Measurements from ENCODE around the gene POMT2.

POMT2 gene

GRCh38 chr14:77286576-77286975 is 34.1 kb downstream of the POMT2 start:
- H3K36me3 ChIP-seq (ENCODE audit: control insufficient read depth, low read length): peaks cover 11% of the 10 kb centered on the region
- no peaks in the 10 kb centered on the region for H3F3A ChIP-seq (ENCODE audit: control insufficient read depth, insufficient read depth)
- H3K27me3 ChIP-seq (ENCODE audit: control insufficient read depth, low read length): no peaks in the 10 kb centered on the region
- no peak overlapping the region for H3K27ac ChIP-seq (ENCODE audit: low read depth, low read length)
- no peaks in the 10 kb centered on the region for H3K79me2 ChIP-seq (ENCODE audit: control insufficient read depth, low read length)
- H3K4me1 ChIP-seq (ENCODE audit: control insufficient read depth, low read length): no peaks in the 10 kb centered on the region
- H3K4me2 ChIP-seq (ENCODE audit: low read length): no peak overlapping the region
- TF ChIP-seq EZH2phosphoT487 (IDR thresholded peaks at IDR 0.05; ENCODE audit: borderline replicate concordance, low read length) (no peak), CTCF (IDR thresholded peaks at IDR 0.05; ENCODE audit: low read depth, low read length, poor library complexity, severe bottlenecking) (no peak)
- no peaks in the 10 kb centered on the region for H3K9me3 ChIP-seq (ENCODE audit: control insufficient read depth, insufficient read depth, low read length)
- no peaks in the 10 kb centered on the region for H3K9me2 ChIP-seq (replicated peaks; ENCODE audit: control insufficient read depth, low read length)
- no peak overlapping the region for H3K4me3 ChIP-seq (ENCODE audit: low read length)
- no peaks in the 10 kb centered on the region for H4K20me1 ChIP-seq (ENCODE audit: control insufficient read depth, insufficient read depth, low read depth, low read length)

- Histone ChIP-seq H3K27ac (ENCODE audit: low read depth, low read length) (no peak overlapping the region), H3K9me3 (ENCODE audit: control insufficient read depth, insufficient read depth, low read length) (no peaks in the 10 kb centered on the region), H3K36me3 (ENCODE audit: control insufficient read depth, low read length) (peaks cover 8% of the 10 kb centered on the region), H3K4me1 (ENCODE audit: control insufficient read depth, low read length) (no peaks in the 10 kb centered on the region), H3K27me3 (ENCODE audit: control insufficient read depth, low read length) (no peaks in the 10 kb centered on the region), H3F3A (ENCODE audit: control insufficient read depth, insufficient read depth) (no peaks in the 10 kb centered on the region), H3K4me3 (ENCODE audit: low read length) (no peak overlapping the region), H4K20me1 (ENCODE audit: control insufficient read depth, insufficient read depth, low read depth, low read length) (no peaks in the 10 kb centered on the region), H3K9me2 (replicated peaks; ENCODE audit: control insufficient read depth, low read length) (no peaks in the 10 kb centered on the region), H3K79me2 (ENCODE audit: control insufficient read depth, low read length) (no peaks in the 10 kb centered on the region), H3K4me2 (ENCODE audit: low read length) (no peak overlapping the region)
- TF ChIP-seq CTCF (IDR thresholded peaks at IDR 0.05; ENCODE audit: low read depth, low read length, poor library complexity, severe bottlenecking): no peak
- TF ChIP-seq EZH2phosphoT487 (IDR thresholded peaks at IDR 0.05; ENCODE audit: borderline replicate concordance, low read length): no peak
These were observed 36.2 kb downstream of the POMT2 start for GRCh38 chr14:77284466-77284865.

- Histone ChIP-seq H3K4me1 (ENCODE audit: control insufficient read depth, low read length) (no peaks in the 10 kb centered on the region), H3K27me3 (ENCODE audit: control insufficient read depth, low read length) (no peaks in the 10 kb centered on the region), H3K36me3 (ENCODE audit: control insufficient read depth, low read length) (peaks cover 8% of the 10 kb centered on the region), H3K4me2 (ENCODE audit: low read length) (no peak overlapping the region), H3K9me3 (ENCODE audit: control insufficient read depth, insufficient read depth, low read length) (no peaks in the 10 kb centered on the region), H4K20me1 (ENCODE audit: control insufficient read depth, insufficient read depth, low read depth, low read length) (no peaks in the 10 kb centered on the region), H3K4me3 (ENCODE audit: low read length) (no peak overlapping the region), H3K9me2 (replicated peaks; ENCODE audit: control insufficient read depth, low read length) (no peaks in the 10 kb centered on the region), H3K79me2 (ENCODE audit: control insufficient read depth, low read length) (no peaks in the 10 kb centered on the region), H3F3A (ENCODE audit: control insufficient read depth, insufficient read depth) (no peaks in the 10 kb centered on the region), H3K27ac (ENCODE audit: low read depth, low read length) (no peak overlapping the region)
- TF ChIP-seq CTCF (IDR thresholded peaks at IDR 0.05; ENCODE audit: low read depth, low read length, poor library complexity, severe bottlenecking) (no peak), EZH2phosphoT487 (IDR thresholded peaks at IDR 0.05; ENCODE audit: borderline replicate concordance, low read length) (no peak)
These were observed 36.6 kb downstream of the POMT2 start for GRCh38 chr14:77284066-77284465.
